Testis (tissue), 2 donors: ENCODE measurements around the gene SETD7.

ENCODE experiments used
- CTCF ChIP-seq, 3 experiments: fragments of 450-650 bp in 2 of 3; fragments of 200-600 bp in 1 of 3; sonication (generic) in 1 of 3; IDR thresholded peaks; one replicate each; pipeline ENCODE4 v1.5.1; 2016 to 2019; ENCODE audit warnings: antibody characterized with exemption in 3 of 3, mild to moderate bottlenecking in 2 of 3, moderate library complexity in 1 of 3
- POLR2A ChIP-seq: fragments of 450-650 bp; IDR thresholded peaks from one replicate; pipeline ENCODE4 v1.6.1; 2017; ENCODE audit warnings: antibody characterized with exemption, mild to moderate bottlenecking, moderate library complexity

- TF ChIP-seq CTCF (IDR thresholded peaks at IDR 0.05) (no peak), POLR2A (no peak)
Measured at GRCh38 chr4:139589336-139590018, 33.5 kb upstream of the SETD7 start.
